Caco-2 (cell line): Measurements from ENCODE around the gene GRB10. TPM values are rescaled to one million over a fixed set of nuclear protein-coding genes. Genes with fewer than 3 reads are reported as not detected.

Experiments
- BruUV-seq: library from RNA; stranded (reverse); fragments of 400-500 nt; replicated peaks from 2 replicates; lab custom pipeline; 2021; lab: Mats Ljungman, UMichigan
- CTCF ChIA-PET: fragments of 300-600 bp; sonication (Branson Sonifier 250); formaldehyde crosslinking; loops from one replicate; lab custom pipeline; 2022; ENCODE audit warnings: antibody characterized with exemption; lab: Charles Lee
- POLR2A ChIA-PET: fragments of 300-600 bp; sonication (Branson Sonifier 250); formaldehyde crosslinking; loops from one replicate; lab custom pipeline; 2022; ENCODE audit warnings: antibody characterized with exemption; lab: Charles Lee
- DNase-seq, 2 experiments: peaks; one replicate each; pipeline versions ENCODE4 v3.0.0 to v3.0.0-alpha.2; 2020 to 2022
- H3K27me3 ChIP-seq: replicated peaks from 2 replicates; pipeline ENCODE4 v1.6.0; 2011; ENCODE audit warnings: low read length; ENCODE audit not compliant: control insufficient read depth, insufficient read depth
- H3K36me3 ChIP-seq: 2 replicates; pipeline ENCODE4 v1.5.1; 2011; ENCODE audit warnings: low read length; ENCODE audit not compliant: control insufficient read depth, insufficient read depth
- H3K4me1 ChIP-seq: fragments of 250-450 bp; sonication (Bioruptor Pico); 2 replicates; pipeline ENCODE4 v1.5.1; 2020; ENCODE audit warnings: mild to moderate bottlenecking
- H3K4me3 ChIP-seq: 2 replicates; pipeline ENCODE4 v1.5.1; 2011; ENCODE audit warnings: low read depth, mild to moderate bottlenecking, control low read depth, low read length
- H3K9me3 ChIP-seq: fragments of 250-450 bp; sonication (Bioruptor Pico); 2 replicates; pipeline ENCODE4 v1.5.1; 2020; ENCODE audit warnings: mild to moderate bottlenecking, moderate library complexity
- H3K27ac Mint-ChIP-seq: one replicate; pipeline ENCODE4 v1.8.0; 2022; ENCODE audit warnings: mixed read lengths; ENCODE audit not compliant: unreplicated experiment
- H3K27me3 Mint-ChIP-seq: one replicate; pipeline ENCODE4 v1.8.0; 2022; ENCODE audit warnings: mixed read lengths; ENCODE audit not compliant: insufficient read depth, unreplicated experiment
- H3K36me3 Mint-ChIP-seq: one replicate; pipeline ENCODE4 v1.8.0; 2022; ENCODE audit warnings: mild to moderate bottlenecking, mixed read lengths; ENCODE audit not compliant: insufficient read depth, unreplicated experiment
- H3K4me1 Mint-ChIP-seq: one replicate; pipeline ENCODE4 v1.8.0; 2022; ENCODE audit warnings: low read depth, mixed read lengths; ENCODE audit not compliant: unreplicated experiment
- H3K4me3 Mint-ChIP-seq: one replicate; pipeline ENCODE4 v1.8.0; 2022; ENCODE audit warnings: mild to moderate bottlenecking, moderate library complexity, mixed read lengths; ENCODE audit not compliant: unreplicated experiment
- H3K9me3 Mint-ChIP-seq: one replicate; pipeline ENCODE4 v1.8.0; 2022; ENCODE audit warnings: mixed read lengths; ENCODE audit not compliant: unreplicated experiment
- intact Hi-C: fragments of 100-400 bp; cut with micrococcal nuclease; formaldehyde crosslinking; loops from one replicate; pipeline ENCODE4 v1.10.0; 2022; ENCODE audit not compliant: unreplicated experiment
- total RNA-seq: library from RNA; stranded (reverse); gene quantifications from 2 replicates; pipeline ENCODE4 v1.2.3, GENCODE V29; 2022
- TF ChIP-seq, protein P1 (sequence below), 2 experiments: fragments of 200-600 bp in 1 of 2; IDR thresholded peaks; 1 replicate in 1 of 2; 2 replicates in 1 of 2; pipeline versions ENCODE4 v1.5.1 to v1.8.0; 2011 to 2022; ENCODE audit warnings: antibody characterized with exemption in 1 of 2, control low read depth in 1 of 2, inconsistent platforms in 1 of 2, low read depth in 1 of 2, low read length in 1 of 2, mild to moderate bottlenecking in 1 of 2, moderate library complexity in 1 of 2; ENCODE audit not compliant: insufficient read depth in 1 of 2, severe bottlenecking in 1 of 2, unreplicated experiment in 1 of 2

Gene GRB10
- total RNA-seq, 1 experiment from 2014 or later, result 79.3 TPM

DNA sequence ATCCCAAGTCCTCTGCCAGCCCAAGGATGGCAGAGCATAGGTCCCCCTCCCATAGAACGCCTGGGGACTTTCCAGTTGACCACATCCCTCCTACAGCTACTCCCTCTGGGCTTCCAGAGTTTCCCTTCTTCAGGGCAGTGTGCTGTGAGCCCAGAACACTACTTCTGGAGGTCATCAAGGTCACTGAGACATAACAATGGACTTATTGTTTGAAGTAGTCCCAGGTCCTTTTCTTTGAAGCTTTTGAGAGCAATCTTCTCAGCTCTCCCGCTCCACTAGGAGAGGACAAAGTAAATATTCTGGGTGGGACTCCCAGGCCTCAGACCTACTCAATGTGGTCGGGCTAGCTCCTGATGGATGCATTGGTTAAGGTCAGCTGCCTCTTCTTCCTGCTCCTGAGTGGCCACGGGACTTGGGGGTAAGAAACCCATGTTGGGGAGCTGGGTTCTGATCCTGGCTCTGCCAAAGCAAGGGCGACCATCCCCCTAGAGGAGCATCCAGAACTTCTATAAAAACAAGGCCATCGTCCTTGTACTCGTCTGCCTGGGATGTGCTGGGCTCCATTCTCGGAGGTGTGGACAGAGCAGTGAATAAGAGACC, 134.0 kb downstream of the GRB10 start:
- H3K27ac Mint-ChIP-seq, result no peak overlapping the region
- no peak overlapping the region for H3K4me3 Mint-ChIP-seq
- Histone ChIP-seq H3K36me3 (no peaks in the 10 kb centered on the region), H3K4me3 (no peak overlapping the region), H3K4me1 (no peaks in the 10 kb centered on the region), H3K27me3 (no peaks in the 10 kb centered on the region), H3K9me3 (no peaks in the 10 kb centered on the region)
- TF ChIP-seq, protein P1, sequence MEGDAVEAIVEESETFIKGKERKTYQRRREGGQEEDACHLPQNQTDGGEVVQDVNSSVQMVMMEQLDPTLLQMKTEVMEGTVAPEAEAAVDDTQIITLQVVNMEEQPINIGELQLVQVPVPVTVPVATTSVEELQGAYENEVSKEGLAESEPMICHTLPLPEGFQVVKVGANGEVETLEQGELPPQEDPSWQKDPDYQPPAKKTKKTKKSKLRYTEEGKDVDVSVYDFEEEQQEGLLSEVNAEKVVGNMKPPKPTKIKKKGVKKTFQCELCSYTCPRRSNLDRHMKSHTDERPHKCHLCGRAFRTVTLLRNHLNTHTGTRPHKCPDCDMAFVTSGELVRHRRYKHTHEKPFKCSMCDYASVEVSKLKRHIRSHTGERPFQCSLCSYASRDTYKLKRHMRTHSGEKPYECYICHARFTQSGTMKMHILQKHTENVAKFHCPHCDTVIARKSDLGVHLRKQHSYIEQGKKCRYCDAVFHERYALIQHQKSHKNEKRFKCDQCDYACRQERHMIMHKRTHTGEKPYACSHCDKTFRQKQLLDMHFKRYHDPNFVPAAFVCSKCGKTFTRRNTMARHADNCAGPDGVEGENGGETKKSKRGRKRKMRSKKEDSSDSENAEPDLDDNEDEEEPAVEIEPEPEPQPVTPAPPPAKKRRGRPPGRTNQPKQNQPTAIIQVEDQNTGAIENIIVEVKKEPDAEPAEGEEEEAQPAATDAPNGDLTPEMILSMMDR (IDR thresholded peaks at IDR 0.05; ENCODE audit: insufficient read depth in 1 of 2, low read depth in 1 of 2, low read length in 1 of 2, severe bottlenecking in 1 of 2, unreplicated experiment in 1 of 2), result no peak
- peaks cover 17% of the 10 kb centered on the region for H3K36me3 Mint-ChIP-seq
- H3K9me3 Mint-ChIP-seq, result no peaks in the 10 kb centered on the region
- H3K4me1 Mint-ChIP-seq, result no peaks in the 10 kb centered on the region
- DNase-seq, result no peak
- POLR2A ChIA-PET, result no interaction called here
- no TSS peak for BruUV-seq
- CTCF ChIA-PET, result no interaction called here
- H3K27me3 Mint-ChIP-seq, result no peaks in the 10 kb centered on the region
- intact Hi-C loops, result no loop called here

DNA sequence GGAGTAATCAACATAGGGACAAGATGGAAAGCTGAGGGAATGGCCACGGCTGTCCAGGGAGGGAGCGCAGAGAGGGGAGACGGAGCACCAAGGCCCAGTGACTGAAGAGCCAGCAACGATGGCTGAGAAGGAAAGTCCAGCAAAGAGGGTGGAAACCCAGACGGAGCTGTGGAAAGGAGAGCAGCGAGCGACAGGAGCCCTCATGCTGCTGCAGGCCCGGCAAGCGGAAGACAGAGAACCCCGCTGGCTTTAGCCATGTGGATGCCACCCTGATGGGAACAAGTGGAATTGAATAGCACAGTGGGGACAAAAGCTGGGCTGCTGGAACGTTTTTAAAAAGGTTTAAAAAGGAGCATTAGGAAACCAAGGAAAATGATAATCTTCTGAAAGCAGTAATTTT, 134.6 kb downstream of the GRB10 start:
- intact Hi-C loops, result no loop called here
- Histone ChIP-seq H3K9me3 (no peaks in the 10 kb centered on the region), H3K27me3 (no peaks in the 10 kb centered on the region), H3K4me3 (no peak overlapping the region), H3K4me1 (no peaks in the 10 kb centered on the region), H3K36me3 (no peaks in the 10 kb centered on the region)
- H3K9me3 Mint-ChIP-seq, result no peaks in the 10 kb centered on the region
- no peak overlapping the region for H3K27ac Mint-ChIP-seq
- no peaks in the 10 kb centered on the region for H3K4me1 Mint-ChIP-seq
- no TSS peak for BruUV-seq
- DNase-seq, result no peak
- H3K36me3 Mint-ChIP-seq, result peaks cover 17% of the 10 kb centered on the region
- no peak overlapping the region for H3K4me3 Mint-ChIP-seq
- CTCF ChIA-PET, result interaction anchor here (0.6 kb wide), 1 partner anchor 493 kb away, joined by 5 read pairs; no protein-coding TSS in a partner anchor
- TF ChIP-seq, protein P1 (IDR thresholded peaks at IDR 0.05; ENCODE audit: insufficient read depth in 1 of 2, low read depth in 1 of 2, low read length in 1 of 2, severe bottlenecking in 1 of 2, unreplicated experiment in 1 of 2), result no peak
- no peaks in the 10 kb centered on the region for H3K27me3 Mint-ChIP-seq
- POLR2A ChIA-PET, result no interaction called here

DNA sequence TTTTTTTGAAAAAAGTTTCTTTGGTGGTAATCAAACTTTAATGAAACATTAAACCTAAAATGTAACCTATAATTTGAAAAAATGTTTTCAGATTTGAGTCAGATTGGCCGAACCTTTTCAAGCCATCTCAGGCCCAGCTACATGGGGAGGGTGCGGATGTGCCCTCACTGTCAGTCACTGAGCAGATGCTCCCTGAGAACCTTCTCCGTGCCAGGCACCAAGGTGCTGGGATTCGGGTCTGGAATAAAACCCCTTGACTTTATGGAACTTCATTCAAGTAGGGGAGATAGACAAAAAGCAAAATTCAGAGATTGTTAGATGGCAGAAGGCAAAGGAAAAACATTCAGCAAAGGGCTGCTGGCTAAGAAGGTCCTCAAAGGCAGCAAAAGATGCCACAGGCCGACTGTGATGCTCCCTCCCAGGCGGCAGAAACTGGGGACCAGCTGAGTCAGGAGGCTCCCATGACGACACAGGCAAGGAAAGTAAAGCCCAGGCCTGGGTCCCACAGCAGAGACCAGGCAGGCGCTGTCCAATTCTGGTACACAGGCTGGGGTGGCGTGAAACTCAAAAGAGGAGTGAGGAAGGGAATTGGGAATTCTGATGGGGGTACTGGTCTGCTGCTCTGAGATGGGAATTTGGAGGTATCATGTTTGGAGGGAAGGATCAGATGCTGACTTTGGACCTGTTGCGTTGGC, 135.3 kb downstream of the GRB10 start:
- H3K36me3 ChIP-seq, result no peaks in the 10 kb centered on the region
- H3K27me3 ChIP-seq, result no peaks in the 10 kb centered on the region
- H3K36me3 Mint-ChIP-seq, result peaks cover 17% of the 10 kb centered on the region
- H3K9me3 ChIP-seq, result no peaks in the 10 kb centered on the region
- POLR2A ChIA-PET, result no interaction called here
- H3K9me3 Mint-ChIP-seq, result no peaks in the 10 kb centered on the region
- H3K4me3 Mint-ChIP-seq, result no peak overlapping the region
- TF ChIP-seq, protein P1 (IDR thresholded peaks at IDR 0.05; ENCODE audit: insufficient read depth in 1 of 2, low read depth in 1 of 2, low read length in 1 of 2, severe bottlenecking in 1 of 2, unreplicated experiment in 1 of 2), result no peak
- BruUV-seq, result no TSS peak
- CTCF ChIA-PET, result interaction anchor here (0.6 kb wide), 1 partner anchor 494 kb away, joined by 5 read pairs; no protein-coding TSS in a partner anchor
- no peaks in the 10 kb centered on the region for H3K4me1 ChIP-seq
- no peak overlapping the region for H3K4me3 ChIP-seq
- no peak for DNase-seq
- no peaks in the 10 kb centered on the region for H3K27me3 Mint-ChIP-seq
- H3K27ac Mint-ChIP-seq, result no peak overlapping the region
- H3K4me1 Mint-ChIP-seq, result no peaks in the 10 kb centered on the region
- intact Hi-C loops, result no loop called here
